Vagina (tissue), 2 donors: ENCODE measurements around the gene C1QL2. TPM values are rescaled to one million over a fixed set of nuclear protein-coding genes. Genes with fewer than 3 reads are reported as not detected.

ENCODE experiments used
- DNase-seq, 2 donors: peaks; one replicate each; pipeline ENCODE4 v3.0.0-alpha.2; 2017; ENCODE audit errors: extremely low spot score in 2 of 2
- H3K27ac ChIP-seq: fragments of 200-600 bp; sonication (generic); one replicate; pipeline ENCODE4 v1.5.1; 2019
- H3K27me3 ChIP-seq: fragments of 200-600 bp; sonication (generic); one replicate; pipeline ENCODE4 v1.5.1; 2019
- H3K36me3 ChIP-seq, 2 donors: fragments of 200-600 bp; sonication (generic); one replicate each; pipeline ENCODE4 v1.5.1; 2017 to 2019
- H3K4me1 ChIP-seq: fragments of 200-600 bp; sonication (generic); one replicate; pipeline ENCODE4 v1.5.1; 2019
- H3K4me3 ChIP-seq, 2 donors: fragments of 200-600 bp; sonication (generic); 1 replicate in 1 of 2; 2 replicates in 1 of 2; pipeline ENCODE4 v1.5.1; 2016 to 2019
- H3K9me3 ChIP-seq: fragments of 200-600 bp; sonication (generic); one replicate; pipeline ENCODE4 v1.5.1; 2019
- CTCF ChIP-seq, 3 experiments: fragments of 450-650 bp in 2 of 3; fragments of 200-600 bp in 1 of 3; sonication (generic) in 1 of 3; IDR thresholded peaks; one replicate each; pipeline ENCODE4 v1.5.1; 2017 to 2019; ENCODE audit warnings: antibody characterized with exemption in 3 of 3, mild to moderate bottlenecking in 2 of 3, moderate library complexity in 2 of 3
- POLR2A ChIP-seq, 2 donors: fragments of 450-650 bp; IDR thresholded peaks; one replicate each; pipeline ENCODE4 v1.6.1; 2017; ENCODE audit warnings: antibody characterized with exemption in 2 of 2, mild to moderate bottlenecking in 2 of 2, moderate library complexity in 2 of 2
- POLR2AphosphoS5 ChIP-seq, 2 donors: sonication (generic); formaldehyde crosslinking; IDR thresholded peaks; one replicate each; pipeline ENCODE4 v1.9.0; 2017; ENCODE audit warnings: antibody characterized with exemption in 2 of 2, mild to moderate bottlenecking in 2 of 2, low read depth in 1 of 2; ENCODE audit not compliant: insufficient read depth in 1 of 2
- intact Hi-C: fragments of 100-400 bp; cut with DNase I; formaldehyde crosslinking; loops from one replicate; pipeline ENCODE4 v1.15.1; 2023
- total RNA-seq: library from RNA; depleted of rRNA; stranded (reverse); fragments of >200 nt; gene quantifications from one replicate; pipeline ENCODE4 v1.2.3, GENCODE V29; 2016

C1QL2 gene
- total RNA-seq, 1 donor from 2014 or later: not detected

- Histone ChIP-seq H3K36me3 (no peaks in the 10 kb centered on the region), H3K9me3 (no peaks in the 10 kb centered on the region), H3K27ac (no peak overlapping the region), H3K4me3 (no peak overlapping the region), H3K27me3 (no peaks in the 10 kb centered on the region), H3K4me1 (no peaks in the 10 kb centered on the region)
- intact Hi-C loops: loop anchor here (10.0 kb wide), 1 partner anchor 151 kb away; no protein-coding TSS in a partner anchor
- TF ChIP-seq CTCF (IDR thresholded peaks at IDR 0.05): no peak
- no peak for TF ChIP-seq POLR2A (IDR thresholded peaks at IDR 0.05)
- TF ChIP-seq POLR2AphosphoS5 (IDR thresholded peaks at IDR 0.05; ENCODE audit: insufficient read depth in 1 of 2, low read depth in 1 of 2): no peak
- DNase-seq: peak; percentile 37 to 65
Observed at GRCh38 chr2:119113489-119113770, 45.1 kb downstream of the C1QL2 start.

- H3K27me3 ChIP-seq: no peaks in the 10 kb centered on the region
- intact Hi-C loops: loop anchor here (10.0 kb wide), 1 partner anchor 152 kb away; no protein-coding TSS in a partner anchor
- TF ChIP-seq POLR2AphosphoS5 (IDR thresholded peaks at IDR 0.05; ENCODE audit: insufficient read depth in 1 of 2, low read depth in 1 of 2) (no peak), POLR2A (IDR thresholded peaks at IDR 0.05) (no peak), CTCF (IDR thresholded peaks at IDR 0.05) (no peak)
- no peaks in the 10 kb centered on the region for H3K9me3 ChIP-seq
- H3K4me3 ChIP-seq: no peak overlapping the region
- no peak overlapping the region for H3K27ac ChIP-seq
- H3K36me3 ChIP-seq: no peaks in the 10 kb centered on the region
- no peaks in the 10 kb centered on the region for H3K4me1 ChIP-seq
- DNase-seq: peak in 1 of 2 donors; percentile 46
Observed at GRCh38 chr2:119112770-119113488, 45.6 kb downstream of the C1QL2 start.

GRCh38 chr2:119112230-119112629 is 46.3 kb downstream of the C1QL2 start:
- DNase-seq: peak; percentile 40 to 79
- no peak for TF ChIP-seq POLR2A (IDR thresholded peaks at IDR 0.05)
- TF ChIP-seq POLR2AphosphoS5 (IDR thresholded peaks at IDR 0.05; ENCODE audit: insufficient read depth in 1 of 2, low read depth in 1 of 2): no peak
- no peak for TF ChIP-seq CTCF (IDR thresholded peaks at IDR 0.05)
- no peaks in the 10 kb centered on the region for H3K36me3 ChIP-seq
- H3K27ac ChIP-seq: no peak overlapping the region
- no peak overlapping the region for H3K4me3 ChIP-seq
- H3K27me3 ChIP-seq: no peaks in the 10 kb centered on the region
- intact Hi-C loops: loop anchor here (10.0 kb wide), 1 partner anchor 153 kb away; no protein-coding TSS in a partner anchor
- H3K9me3 ChIP-seq: no peaks in the 10 kb centered on the region
- no peaks in the 10 kb centered on the region for H3K4me1 ChIP-seq

DNA sequence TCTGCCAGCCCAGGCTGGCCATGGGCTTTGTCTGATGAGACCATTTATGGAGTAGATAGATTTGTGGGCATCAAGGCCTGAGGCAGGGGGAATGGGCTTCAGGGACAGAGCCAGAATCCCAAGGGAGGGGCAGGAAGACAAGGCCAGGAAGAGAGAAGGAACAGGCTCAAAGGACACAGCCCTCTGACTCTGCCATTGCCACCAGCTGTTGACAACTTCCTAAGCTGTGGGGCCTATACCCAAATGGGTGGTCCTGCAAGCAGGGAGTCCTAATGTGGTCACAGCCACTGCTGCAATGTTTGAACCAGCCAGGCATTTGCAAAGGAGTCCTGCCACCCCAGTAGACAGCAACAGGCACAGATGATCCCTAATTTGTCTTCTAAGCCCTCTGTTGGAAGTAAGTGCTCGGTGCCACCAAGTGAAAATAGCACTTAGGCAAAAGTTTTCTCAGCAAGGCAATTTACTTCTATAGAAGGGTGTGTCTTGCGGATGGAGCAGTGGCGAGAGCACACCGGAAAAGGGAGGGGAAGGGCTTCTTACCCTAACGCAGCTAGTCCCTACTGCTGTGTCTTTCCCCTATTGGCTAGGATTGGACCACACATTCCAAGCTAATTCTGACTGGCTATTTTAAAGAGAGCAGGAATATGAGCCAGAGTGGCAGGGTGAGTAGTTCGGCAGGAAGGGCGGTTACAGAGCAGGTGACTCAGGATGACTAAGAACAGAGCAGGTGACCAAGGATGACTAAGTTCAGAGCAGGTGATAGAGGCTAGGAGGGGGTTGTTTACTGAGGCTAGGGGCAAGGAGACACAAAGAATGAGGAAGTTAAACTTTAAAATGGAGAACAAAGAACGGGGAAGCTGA is 47.2 kb downstream of the C1QL2 start:
- no peak for TF ChIP-seq POLR2AphosphoS5 (IDR thresholded peaks at IDR 0.05; ENCODE audit: insufficient read depth in 1 of 2, low read depth in 1 of 2)
- TF ChIP-seq POLR2A (IDR thresholded peaks at IDR 0.05): no peak
- TF ChIP-seq CTCF (IDR thresholded peaks at IDR 0.05): no peak
- Histone ChIP-seq H3K4me1 (no peaks in the 10 kb centered on the region), H3K9me3 (no peaks in the 10 kb centered on the region), H3K4me3 (no peak overlapping the region), H3K27me3 (no peaks in the 10 kb centered on the region), H3K36me3 (no peaks in the 10 kb centered on the region), H3K27ac (no peak overlapping the region)
- intact Hi-C loops: loop anchor here (10.0 kb wide), 1 partner anchor 153 kb away; no protein-coding TSS in a partner anchor
- DNase-seq: peak; percentile 65 to 74
